H1 (cell line): Measurements from ENCODE around the gene PRRC1. TPM values are rescaled to one million over a fixed set of nuclear protein-coding genes. Genes with fewer than 3 reads are reported as not detected.

Source experiments
- BRCA1 ChIP-seq: IDR thresholded peaks from 2 replicates; pipeline ENCODE4 v1.6.1; 2012; ENCODE audit warnings: low read depth, low read length, improper control_type of control experiment
- ZNF274 ChIP-seq: IDR thresholded peaks from 2 replicates; pipeline ENCODE4 v1.7.0; 2012; ENCODE audit warnings: low read length, borderline replicate concordance; ENCODE audit errors: extremely low read depth
- polyA plus RNA-seq, 7 experiments: library from polyadenylated mRNA; depleted of rRNA in 3 of 7; stranded (reverse) in 5 of 7; unstranded in 2 of 7; fragments of >200 nt in 5 of 7; fragments of 200-250 nt in 2 of 7; gene quantifications; 1 replicate in 5 of 7; 2 replicates in 1 of 7; 4 replicates in 1 of 7; pipeline versions ENCODE4 v1.2.1 to v1.2.3, GENCODE V29; 2011 to 2013; ENCODE audit warnings: missing spikeins in 2 of 7, mixed read lengths in 2 of 7
- total RNA-seq: library from RNA; stranded (reverse); fragmentation: NEBNext Ultra II Directional; extraction: Animal tissue kit (Norgen Biotek cat#: 25700); gene quantifications from 2 replicates; pipeline ENCODE4 v1.2.1, GENCODE V29; 2021

The PRRC1 gene
- total and polyA plus RNA-seq, 2 of the 8 experiments (the other 6 are each of a cell fraction or from before 2014, with no cell fraction given): 54.6 to 78.6 TPM

DNA sequence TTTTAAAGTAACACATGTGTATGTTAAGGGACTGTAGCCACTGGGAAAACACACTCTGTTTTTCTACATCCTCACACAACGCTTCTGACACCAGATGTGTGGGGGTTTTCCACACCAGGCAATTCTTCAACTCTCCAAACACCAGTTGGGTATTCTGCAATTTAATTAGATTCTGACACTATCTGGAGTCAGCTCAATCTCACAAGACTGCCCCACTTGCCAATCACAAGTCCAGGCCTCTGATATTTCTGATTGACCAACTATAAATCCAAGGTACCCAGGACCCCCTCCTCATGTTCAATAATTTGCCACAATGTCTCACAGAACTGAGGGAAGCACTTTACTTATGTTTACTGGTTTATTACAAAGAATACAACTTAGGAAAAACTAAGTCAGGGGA, 70.9 kb downstream of the PRRC1 start (continued):
- TF ChIP-seq ZNF274 (no peak), BRCA1 (no peak)
